Cardiac fibroblast (primary cell): Measurements from ENCODE around the gene ZNF646.

Experiments
- DNase-seq, 2 donors: peaks; one replicate each; pipeline versions ENCODE4 v3.0.0 to v3.0.0-alpha.2; 2010; ENCODE audit warnings: low read depth in 2 of 2
- H3K4me3 ChIP-seq, 2 donors: replicated peaks in 1 of 2; 1 replicate in 1 of 2; 2 replicates in 1 of 2; pipeline ENCODE4 v1.5.1; 2011; ENCODE audit warnings: low read depth in 2 of 2, low read length in 2 of 2, mild to moderate bottlenecking in 2 of 2, moderate library complexity in 1 of 2
- CTCF ChIP-seq: IDR thresholded peaks from one replicate; pipeline ENCODE4 v1.5.1; 2011; ENCODE audit warnings: low read depth, mild to moderate bottlenecking, low read length, inconsistent platforms

The ZNF646 gene

DNA sequence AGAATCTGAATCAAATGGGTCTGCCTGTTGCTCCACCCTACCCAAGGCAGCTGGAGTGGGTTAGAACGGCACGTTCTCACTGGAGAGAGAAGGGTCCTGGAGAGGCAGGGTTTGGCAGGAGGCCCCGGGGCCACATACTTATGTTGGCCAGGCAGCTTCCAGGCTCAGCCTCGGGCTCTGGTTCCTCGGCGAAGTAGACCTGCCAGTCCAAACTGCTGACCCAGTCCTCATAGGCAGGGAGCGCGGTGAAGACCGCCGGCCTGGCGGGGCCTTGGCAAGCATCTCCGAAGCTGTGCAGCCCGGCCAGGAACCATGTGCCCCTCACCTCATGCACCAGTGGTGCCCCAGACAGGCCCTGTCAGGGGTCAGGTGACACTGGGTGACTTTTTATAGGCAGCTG lies 9.8 kb downstream of the ZNF646 start:
- no peak for DNase-seq
- no peak for TF ChIP-seq CTCF
- H3K4me3 ChIP-seq: no peak overlapping the region

GRCh38 chr16:31084584-31085302 lies 10.5 kb downstream of the ZNF646 start:
- no peak for DNase-seq
- no peak for TF ChIP-seq CTCF
- H3K4me3 ChIP-seq: no peak overlapping the region

- TF ChIP-seq CTCF: no peak
- DNase-seq: no peak
- H3K4me3 ChIP-seq: no peak overlapping the region
Observed at GRCh38 chr16:31085411-31085810, 11.2 kb downstream of the ZNF646 start.

- no peak for TF ChIP-seq CTCF
- DNase-seq: no peak
Observed at GRCh38 chr16:31085873-31086628, 11.8 kb downstream of the ZNF646 start.

DNA sequence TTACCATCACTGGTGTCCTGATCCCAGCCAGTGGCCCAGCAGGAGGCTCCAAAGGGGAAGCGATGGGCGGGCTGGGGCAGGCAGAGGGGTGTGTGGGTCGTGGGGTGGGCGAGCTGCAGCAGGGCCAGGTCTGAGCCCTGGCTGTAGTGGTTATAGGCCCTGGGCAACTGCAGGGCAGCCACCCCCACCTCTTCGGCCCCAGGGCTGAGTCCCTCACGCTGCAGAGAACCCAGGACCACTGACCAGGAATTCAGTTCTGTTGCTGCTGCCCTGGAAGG lies 12.3 kb downstream of the ZNF646 start:
- no peak for DNase-seq
- no peak for TF ChIP-seq CTCF
- H3K4me3 ChIP-seq: no peak overlapping the region

More at GRCh38 chr16:31085873-31086628, 11.8 kb downstream of the ZNF646 start:
- H3K4me3 ChIP-seq: no peak overlapping the region

GRCh38 chr16:31087481-31087880 lies 13.3 kb downstream of the ZNF646 start:
- no peak for TF ChIP-seq CTCF

More at GRCh38 chr16:31087481-31087880, 13.3 kb downstream of the ZNF646 start:
- H3K4me3 ChIP-seq: no peak overlapping the region
- no peak for DNase-seq
